NCI-H2107 (cell line): ENCODE measurements around the gene HOXC11.

ENCODE experiments used
- DNase-seq: peaks from one replicate; lab custom pipeline; 2025; lab: John Stamatoyannopoulos, UW

Gene HOXC11

DNA sequence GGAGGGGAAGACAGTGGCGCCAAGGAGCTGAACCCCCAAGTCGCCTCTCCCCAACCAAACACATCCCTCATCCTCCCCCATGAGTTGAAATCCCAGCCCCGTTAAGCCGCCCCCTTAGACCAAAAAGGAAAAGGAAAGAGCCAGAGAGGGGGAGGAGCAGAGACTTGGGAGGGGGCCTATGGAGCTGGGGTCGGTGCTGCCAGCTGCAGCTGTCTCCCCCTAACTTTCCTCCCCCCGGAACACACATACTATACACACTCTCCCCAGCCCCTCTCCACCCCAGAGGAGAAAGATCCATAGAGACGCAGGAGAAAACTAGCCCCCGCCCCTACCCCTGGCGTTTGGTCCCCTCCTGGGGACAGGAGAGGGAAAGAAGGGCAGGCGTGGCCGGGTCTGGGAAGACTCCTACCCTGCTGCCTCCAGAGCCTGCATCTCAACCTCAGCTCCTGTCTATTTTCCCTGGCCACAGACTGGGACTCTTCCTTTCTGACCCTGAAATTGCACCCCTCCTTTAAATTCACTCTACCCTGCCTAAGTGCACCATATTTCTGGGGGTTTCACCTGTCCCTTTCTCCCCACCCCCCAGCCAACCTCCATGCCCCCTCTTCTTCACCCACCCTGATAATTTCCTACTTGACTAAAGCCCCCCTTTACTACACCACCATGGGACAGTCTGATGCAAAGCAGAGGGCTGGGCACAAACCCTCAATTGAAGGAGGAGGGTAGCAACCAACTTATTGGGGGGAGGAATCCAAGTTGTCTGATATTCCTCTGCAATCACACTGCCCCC lies 25.4 kb downstream of the HOXC11 start:
- DNase-seq = no peak

DNA sequence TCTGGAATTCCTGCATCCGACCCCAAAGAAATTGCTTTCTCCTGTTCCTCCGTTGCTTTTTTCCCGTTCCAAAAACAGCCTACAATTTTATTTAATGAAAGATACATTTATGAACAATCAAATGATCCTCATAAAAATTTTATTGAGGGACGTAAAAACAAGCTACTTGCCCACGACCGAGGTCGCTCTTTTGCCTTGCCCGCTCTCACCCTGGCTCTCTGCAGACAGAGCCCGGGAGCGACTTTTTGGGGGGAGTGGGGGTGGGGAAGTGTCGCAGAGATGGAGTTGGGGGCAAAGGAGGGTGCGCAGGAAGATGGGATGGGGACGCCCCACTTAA lies 25.9 kb downstream of the HOXC11 start:
- DNase-seq = no peak

DNA sequence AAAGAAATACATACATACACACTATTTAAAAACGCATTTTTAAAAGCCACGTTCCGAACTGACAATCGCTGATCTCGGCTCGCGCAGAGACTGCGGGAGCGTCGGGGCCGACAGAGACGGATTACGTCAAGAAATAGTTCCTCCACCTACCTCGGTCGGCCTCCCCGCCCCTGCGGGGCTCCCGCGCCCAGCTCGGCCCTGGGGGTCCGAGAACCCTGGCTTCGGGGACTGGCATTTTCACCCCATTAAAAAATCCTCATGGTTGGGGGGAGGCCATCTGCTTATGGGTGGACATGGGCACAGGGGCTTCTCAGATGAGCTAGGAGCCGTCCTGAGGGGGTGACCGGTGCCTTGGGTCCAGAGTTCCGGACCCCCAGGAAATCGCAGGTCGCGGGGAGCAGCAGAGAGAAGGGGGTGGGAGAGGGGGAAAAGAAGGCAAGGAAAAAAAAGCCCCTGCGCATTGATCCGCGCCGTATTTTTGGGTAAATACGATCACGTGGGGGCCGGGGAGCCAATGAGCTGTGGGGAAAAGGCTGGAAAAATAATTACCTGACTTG lies 26.7 kb downstream of the HOXC11 start:
- no peak for DNase-seq

DNA sequence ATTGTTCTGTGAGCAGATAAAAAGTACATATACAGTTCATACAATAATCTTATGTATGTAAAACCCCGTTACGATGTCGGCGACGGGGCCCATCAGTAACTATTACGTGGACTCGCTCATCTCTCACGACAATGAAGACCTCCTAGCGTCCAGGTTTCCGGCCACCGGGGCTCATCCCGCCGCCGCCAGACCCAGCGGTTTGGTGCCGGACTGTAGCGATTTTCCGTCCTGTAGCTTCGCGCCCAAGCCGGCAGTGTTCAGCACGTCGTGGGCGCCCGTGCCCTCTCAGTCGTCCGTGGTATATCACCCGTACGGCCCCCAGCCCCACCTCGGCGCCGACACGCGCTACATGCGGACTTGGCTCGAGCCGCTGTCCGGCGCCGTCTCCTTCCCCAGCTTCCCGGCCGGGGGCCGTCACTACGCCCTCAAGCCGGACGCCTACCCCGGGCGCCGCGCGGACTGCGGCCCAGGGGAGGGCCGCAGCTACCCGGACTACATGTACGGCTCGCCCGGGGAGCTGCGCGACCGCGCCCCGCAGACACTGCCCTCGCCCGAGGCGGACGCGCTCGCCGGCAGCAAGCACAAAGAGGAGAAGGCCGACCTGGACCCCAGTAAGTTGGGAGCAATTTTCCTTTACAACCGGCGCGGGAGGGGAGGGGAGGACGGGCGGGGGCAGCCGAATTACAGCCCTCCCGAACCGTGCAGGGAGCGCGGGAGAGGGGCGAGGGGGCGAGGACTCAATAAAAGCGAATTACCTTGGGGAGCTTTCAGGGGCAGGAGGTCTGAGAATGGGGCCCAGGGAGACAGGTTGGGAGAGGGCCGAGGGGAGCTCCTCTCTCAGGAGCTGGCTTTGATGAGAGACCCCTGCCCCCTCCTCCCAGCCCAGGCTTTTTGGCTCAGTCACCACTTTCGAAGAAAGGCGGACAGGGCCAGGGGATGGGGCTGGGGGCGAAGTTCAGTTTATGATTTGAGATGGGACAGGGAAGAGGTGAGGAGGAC lies 27.5 kb downstream of the HOXC11 start, which contains the start of gene HOXC9:
TSS of gene HOXC9 (plus strand) at position 46 of the 999 bp plus-strand sequence. CDS start at position 74, 28 bp downstream.
- DNase-seq = no peak

DNA sequence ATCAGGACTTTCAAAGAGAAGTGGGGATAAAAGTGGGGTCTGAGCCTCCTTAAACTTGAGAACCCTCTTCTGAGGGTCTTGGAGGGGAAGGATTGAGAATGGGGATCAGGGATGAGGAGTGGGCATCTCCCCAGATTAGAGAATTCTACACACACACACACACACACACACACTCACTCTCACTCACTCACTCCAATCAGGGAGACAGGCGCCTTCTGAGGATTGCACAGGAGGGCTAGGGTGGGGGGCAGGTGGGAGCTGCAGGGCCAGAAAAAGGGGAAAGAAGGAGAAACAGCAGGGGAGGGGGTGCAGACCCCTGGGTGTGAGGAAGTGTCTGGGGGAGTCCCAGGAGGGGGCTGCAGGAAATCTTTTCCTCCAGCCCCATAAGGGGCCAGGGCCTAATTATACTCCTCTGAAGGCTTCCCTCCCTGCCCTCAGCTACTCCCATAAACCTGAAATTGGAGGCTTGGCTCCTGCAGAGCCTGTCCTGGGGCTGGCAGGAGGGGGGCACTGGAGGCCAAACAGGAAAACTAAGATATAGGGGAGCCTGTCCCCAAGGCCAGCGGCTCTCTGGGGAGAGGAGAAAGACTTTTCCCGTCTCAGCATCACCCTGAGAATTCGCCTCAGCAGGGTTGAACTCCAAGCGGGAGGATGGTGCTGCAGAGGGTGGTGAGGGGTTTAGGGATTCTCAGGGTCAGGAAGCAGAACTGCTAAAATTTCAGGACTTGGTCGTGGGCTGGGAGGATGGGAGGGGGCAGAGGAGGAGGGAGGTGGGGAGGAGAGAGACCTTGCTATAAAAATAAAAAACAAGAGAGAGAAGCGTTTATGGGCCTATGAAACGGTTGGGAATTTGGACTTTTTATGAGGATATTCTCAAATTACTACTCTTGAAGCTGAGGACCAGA lies 28.6 kb downstream of the HOXC11 start:
- no peak for DNase-seq

DNA sequence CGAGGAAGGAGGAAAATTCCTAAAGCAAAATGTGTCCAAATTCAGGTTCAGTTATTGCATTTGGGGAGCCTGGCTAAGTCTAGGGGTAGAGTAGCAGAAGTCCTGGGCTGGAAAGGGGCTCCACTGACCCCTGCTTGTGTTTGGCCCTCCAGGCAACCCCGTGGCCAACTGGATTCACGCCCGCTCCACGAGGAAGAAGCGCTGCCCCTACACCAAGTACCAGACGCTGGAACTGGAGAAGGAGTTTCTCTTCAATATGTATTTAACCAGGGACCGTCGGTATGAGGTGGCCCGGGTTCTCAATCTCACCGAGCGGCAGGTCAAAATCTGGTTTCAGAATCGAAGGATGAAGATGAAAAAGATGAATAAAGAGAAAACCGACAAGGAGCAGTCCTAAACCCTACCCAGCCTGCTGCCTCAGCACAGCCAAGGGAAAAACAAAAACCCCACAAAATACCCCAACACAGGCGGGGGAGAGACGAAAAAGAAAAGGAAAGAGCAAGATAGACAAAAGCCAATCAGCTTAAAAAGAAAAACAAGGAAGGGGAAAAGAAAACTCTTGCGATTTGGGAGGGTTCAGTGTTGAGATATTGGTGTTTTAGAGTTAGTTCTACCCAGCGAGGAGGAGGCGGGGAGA lies 29.5 kb downstream of the HOXC11 start:
- DNase-seq = no peak

DNA sequence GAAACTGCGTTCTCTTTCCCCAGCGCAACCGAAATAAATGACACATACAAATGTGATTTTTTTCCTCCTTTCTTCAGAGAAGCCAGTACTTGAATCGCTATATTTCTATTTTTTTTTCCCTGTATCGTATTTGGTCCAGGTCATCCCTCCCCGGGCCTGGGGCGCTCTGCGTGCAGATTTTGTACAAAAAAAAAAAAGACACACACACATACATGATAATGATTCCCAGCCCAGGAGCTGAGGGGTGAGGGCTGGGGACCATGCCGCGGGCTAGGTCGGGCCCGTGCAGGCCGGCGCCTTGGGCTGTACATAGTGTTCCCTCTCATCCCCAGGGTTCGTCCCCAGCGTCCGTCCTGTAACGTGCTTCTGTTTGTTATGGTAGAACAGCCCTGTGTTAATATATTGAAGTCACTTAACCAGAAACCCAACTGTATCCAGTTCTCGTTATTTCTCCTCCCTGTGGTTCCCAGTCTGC lies 30.0 kb downstream of the HOXC11 start:
- no peak for DNase-seq

DNA sequence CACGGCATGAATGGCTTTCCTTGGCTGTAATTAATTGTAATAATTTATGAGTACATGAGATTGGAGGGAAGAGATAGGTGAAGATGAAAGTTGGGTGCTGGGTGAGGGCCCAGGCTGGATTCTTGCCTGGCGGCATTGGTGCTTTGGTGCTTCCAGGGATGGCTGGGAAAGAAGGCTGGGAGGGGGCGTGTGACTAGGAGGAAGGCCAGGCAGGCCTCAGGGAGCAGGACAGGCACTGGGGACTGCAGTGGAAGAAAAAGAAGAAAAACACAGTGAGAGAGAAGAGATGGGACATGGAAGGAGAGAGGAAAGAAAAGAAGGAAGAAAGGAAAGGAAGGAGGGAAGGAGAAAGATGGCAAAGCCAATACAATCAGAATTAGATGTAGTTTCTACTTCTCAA lies 30.7 kb downstream of the HOXC11 start:
- no peak for DNase-seq

DNA sequence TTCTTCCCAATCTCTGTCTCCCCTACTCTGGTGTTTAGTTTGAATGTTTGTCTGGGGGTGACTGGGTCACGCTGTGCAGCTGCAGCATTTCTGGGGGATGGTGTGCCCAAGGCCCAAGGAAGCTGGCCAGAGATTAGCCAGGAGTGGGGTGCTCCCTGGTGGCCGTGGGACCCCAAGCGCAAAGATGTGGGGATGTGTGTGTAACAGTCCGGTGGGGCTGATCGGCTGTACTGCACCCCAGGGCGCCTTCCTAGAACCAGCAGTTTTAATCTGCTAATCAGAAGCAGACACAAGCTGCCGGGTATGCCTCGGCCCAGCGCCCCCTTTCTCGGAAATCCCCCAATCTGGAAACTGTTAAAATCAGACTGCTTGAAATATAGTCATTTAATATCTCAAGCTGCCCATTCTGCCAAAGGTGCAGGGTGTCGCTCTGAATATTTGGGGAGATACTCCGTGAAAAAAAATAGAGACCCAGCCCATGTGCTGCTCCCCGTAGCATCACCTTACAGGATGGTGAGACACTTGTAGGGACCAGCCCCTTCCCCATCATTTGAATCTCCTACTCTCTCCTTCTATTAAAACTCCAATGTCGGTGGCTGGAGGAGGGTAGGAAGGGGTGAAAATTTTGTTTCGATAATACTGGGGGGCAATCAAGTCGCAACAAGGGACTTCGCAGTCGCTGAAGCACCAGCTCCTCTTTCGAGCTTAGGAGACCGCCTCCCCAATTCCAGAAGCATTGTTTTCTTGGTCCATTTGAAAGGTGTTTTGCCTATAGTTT lies 31.3 kb downstream of the HOXC11 start:
- no peak for DNase-seq

DNA sequence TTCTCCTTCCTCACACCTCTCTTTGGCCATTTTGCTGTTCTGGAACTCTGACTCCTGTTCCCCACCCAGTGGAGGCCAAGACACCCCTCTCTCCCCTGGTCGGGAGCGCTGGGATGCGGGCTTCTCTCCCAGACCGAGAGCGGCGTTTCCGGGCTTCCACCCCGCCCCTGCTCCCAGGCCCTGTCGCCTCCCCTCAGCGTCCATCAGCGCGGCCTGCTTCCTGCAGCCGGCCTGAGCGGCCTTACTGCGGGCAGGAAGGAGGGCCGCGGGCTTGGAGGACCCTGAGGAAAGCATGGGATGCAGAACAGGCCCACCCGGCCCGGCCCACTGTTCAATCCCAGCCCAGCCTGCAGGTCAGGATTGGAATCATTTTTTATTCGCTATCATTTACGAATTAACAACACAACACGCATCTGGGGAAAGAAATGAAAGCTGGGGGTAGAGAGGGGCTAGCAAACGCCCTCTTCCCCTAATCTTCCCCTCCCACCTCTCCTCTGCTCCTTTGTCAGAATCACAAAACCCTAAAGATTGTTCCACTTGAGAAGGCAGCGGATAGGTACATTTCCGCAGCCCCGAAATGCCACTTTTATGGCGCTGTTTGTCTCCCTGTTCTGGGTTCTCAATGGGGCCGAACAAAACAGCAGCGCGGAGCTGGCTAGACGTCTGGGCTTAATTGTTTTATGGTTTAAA lies 32.1 kb downstream of the HOXC11 start:
- no peak for DNase-seq

DNA sequence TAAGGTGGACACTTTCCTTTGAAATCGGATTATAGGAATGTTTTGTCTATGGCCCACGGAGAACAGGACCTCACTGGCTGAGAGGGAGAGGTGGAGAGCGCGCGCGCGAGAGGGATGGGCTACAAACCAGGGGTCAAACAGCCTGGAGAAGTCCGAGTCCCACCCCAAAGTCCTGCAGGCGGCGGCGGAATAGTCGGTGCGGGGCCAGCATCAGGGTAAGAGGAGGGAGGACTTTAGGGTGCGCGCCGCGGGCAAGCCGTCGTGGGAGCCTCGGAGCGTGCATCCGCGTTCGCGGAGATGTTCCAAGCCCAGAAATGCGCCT lies 32.6 kb downstream of the HOXC11 start:
- no peak for DNase-seq

DNA sequence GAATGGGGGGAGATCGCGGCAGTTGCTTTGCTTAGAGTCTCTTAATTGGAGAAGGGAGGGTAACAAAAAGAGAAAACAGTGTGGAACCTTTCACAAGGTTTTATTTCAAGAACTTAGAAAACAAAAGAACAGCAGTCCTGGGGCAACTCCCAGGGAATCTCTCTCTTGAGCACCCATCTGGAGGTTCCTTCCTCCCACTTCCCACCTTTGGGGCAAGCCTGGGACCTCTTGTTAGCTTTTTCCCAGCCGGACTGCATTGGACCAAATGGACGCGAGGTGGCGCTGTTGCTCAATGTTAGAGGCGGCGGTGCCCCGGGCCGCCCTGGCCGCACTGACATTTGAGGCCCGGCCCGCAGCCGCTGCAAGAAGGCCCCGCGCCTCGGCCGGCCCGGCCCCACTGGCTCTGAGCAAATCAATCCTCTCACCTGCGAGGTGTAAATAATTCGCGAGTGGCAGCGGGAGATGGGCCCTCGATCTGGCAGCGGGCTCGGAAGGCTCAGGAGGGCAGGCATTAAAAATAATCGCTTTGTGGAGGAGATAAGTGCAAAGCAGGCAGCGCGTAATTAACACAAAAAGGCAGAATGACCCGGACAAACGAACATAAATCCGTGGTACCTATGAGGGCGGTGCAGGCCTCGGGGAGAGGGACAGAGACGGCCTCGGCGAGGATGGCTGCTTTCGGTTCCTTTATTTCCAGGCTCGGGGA lies 33.1 kb downstream of the HOXC11 start:
- DNase-seq = peak; percentile 56

DNA sequence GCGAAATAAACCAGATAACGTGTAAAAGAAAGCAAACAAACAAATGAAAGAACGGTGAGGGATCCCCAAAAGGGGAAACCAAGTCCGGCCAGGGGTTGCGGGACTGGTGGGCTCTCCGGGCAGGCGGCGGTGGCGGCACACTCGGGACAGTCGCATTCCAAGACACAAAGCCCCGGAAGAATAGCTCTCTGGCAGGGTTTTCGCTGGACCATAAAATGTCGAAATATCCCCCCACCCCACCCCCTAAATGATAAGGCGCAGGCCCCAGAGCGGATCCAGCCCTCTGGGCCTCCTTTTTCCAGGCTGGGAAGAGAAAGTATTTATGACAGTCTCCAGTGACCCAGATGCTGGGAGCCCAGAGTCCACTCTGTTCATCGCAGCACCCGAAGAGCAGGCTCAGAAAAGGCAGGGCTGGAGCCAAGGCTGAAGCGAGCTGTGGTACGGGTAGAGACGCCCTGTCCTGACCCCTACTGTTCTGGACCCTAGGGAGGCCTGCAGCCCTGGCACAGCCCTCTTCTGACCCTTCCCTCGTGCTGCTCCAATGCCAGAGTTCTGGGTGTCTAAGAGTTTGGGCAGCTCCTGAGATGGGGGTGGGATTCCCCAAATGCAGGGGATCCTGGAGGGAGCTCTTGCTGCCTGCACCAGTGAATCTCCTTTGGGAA lies 33.8 kb downstream of the HOXC11 start:
- no peak for DNase-seq

DNA sequence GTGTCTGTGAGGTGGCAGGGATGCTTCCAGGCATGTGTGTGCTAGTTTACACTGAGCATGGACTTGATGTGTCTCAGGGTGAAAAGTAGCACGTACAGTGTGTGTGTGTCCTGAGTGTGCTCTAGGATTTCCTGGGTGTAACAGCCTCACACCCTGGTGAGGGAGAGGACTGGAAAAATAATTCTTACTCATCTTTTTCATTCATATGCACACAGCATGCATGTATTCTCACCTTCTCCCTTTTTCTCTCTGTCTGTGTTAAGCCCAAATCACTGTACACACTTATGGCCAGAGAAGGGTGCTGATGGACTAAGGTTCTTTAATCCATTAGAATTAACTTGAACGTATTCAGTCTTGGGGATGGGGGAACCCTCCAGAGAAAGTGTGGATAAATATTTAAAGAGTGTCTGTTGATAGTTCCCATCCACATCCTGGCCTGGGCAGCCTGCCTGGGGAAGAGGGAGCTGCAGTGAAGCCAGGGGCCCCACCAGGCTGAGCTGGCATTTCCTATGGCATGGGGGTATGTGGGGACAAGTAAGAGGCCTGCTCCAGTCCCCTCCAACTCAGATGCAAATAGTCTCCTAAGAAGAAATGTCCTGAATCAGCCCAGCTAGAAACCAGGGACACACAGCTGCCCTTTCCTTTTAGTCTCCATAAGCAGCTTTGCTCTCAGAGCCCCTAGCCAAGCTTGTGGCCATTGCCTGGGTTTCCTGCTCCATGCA lies 34.8 kb downstream of the HOXC11 start:
- DNase-seq = no peak

DNA sequence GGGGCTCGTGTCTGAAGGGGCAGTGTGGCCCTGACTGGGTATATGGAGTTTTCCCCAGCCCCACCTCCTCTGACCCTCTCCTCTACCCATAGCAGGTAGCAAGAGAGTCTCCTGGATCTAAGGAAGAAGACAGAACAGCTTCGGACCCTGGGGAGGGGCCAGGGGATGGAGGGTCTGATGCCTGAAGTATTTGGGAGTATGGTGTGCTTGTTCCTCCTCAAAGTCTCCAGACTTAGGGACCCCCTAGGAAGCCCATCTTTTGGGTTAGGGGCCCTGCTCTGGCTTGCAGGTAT lies 35.3 kb downstream of the HOXC11 start:
- DNase-seq = no peak

DNA sequence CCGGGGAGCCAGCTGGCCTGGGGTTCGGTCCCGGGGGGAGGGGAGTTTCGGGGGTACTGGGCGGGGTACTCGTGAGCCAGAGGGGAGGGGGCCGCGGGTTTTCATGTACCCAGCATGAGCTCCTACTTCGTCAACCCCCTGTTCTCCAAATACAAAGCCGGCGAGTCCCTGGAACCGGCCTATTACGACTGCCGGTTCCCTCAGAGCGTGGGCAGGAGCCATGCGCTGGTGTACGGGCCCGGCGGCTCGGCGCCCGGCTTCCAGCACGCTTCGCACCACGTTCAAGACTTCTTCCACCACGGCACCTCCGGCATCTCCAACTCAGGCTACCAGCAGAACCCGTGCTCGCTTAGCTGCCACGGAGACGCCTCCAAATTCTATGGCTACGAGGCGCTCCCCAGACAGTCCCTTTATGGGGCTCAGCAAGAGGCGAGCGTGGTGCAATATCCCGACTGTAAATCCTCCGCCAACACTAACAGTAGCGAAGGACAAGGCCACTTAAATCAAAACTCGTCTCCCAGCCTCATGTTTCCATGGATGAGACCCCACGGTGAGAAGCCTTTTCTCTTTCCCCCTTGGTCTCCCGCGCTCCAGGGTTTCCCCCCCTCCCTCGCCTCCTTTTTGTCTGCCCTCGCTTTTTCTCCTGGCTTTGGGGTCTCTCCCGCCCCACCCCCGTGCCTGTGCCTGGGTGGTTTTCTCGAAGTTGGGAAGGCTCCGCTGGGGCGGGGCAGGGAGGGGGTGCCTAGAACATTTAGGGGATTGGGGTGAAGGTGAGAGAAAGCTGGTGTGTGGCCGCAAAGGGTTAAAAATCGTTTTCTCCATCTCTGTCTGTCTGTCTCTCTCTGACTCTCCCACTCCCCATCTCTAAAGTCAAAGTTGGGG lies 36.5 kb downstream of the HOXC11 start:
- no peak for DNase-seq
